K562 (cell line): ENCODE results near the gene CMSS1. TPM values are rescaled to one million over a fixed set of nuclear protein-coding genes. Genes with fewer than 3 reads are reported as not detected.

ENCODE experiments used
- ATAC-seq: fragments of 200-7000 bp; cut with Tn5 transposase; 3 replicates; pipeline ENCODE4 v1.9.1; 2020; ENCODE audit warnings: moderate library complexity
- BruUV-seq: library from RNA; stranded (reverse); fragments of 400-500 nt; replicated peaks from 2 replicates; lab custom pipeline; 2021; lab: Mats Ljungman, UMichigan
- CTCF ChIA-PET: fragments of 300-600 bp; formaldehyde crosslinking; extraction: SDS; loops from one replicate; lab custom pipeline; 2021; ENCODE audit warnings: low intra/inter-chr PET ratio; lab: Yijun Ruan, JAX
- POLR2A ChIA-PET: fragments of 300-600, 350-650 bp; sonication (Branson Sonifier 250); formaldehyde crosslinking; extraction: SDS; loops from one replicate; lab custom pipeline; 2021; ENCODE audit warnings: antibody characterized with exemption, inconsistent platforms; lab: Yijun Ruan, JAX
- DNase-seq, 4 experiments: peaks; one replicate each; pipeline versions ENCODE4 v3.0.0 to v3.0.0-alpha.2; 2011 to 2018; ENCODE audit warnings: low spot score in 3 of 4, mixed read lengths in 3 of 4; ENCODE audit errors: extremely low read depth in 1 of 4
- FAIRE-seq: peaks from 2 replicates; lab custom pipeline; 2011; peaks lifted over from hg19 to GRCh38; lab: Jason Lieb, UNC
- H2AFZ ChIP-seq: 2 replicates; pipeline ENCODE4 v1.6.0; 2011; ENCODE audit warnings: low read depth, low read length, control low read depth, inconsistent platforms
- H3K27ac ChIP-seq: fragments of 200-600 bp; 3 replicates; pipeline ENCODE4 v1.8.0; 2011; ENCODE audit warnings: low read depth, mild to moderate bottlenecking, control low read depth, inconsistent platforms, low read length, moderate library complexity, mixed read lengths; ENCODE audit errors: extremely low read depth
- H3K27me3 ChIP-seq, 2 experiments: fragments of 300-600 bp in 1 of 2; 2 replicates in 1 of 2; 3 replicates in 1 of 2; pipeline versions ENCODE4 v1.6.0 to v1.8.0; 2011; ENCODE audit warnings: inconsistent platforms in 2 of 2, low read length in 2 of 2, mild to moderate bottlenecking in 1 of 2, mixed read lengths in 1 of 2, moderate library complexity in 1 of 2; ENCODE audit not compliant: control insufficient read depth in 2 of 2, insufficient read depth in 2 of 2
- H3K36me3 ChIP-seq: fragments of 300-600 bp; 3 replicates; pipeline ENCODE4 v1.8.0; 2011; ENCODE audit warnings: mild to moderate bottlenecking, low read length, inconsistent platforms; ENCODE audit not compliant: control insufficient read depth, insufficient read depth
- H3K4me1 ChIP-seq, 2 experiments: fragments of 200-600 bp in 1 of 2; replicated peaks in 1 of 2; 2 replicates in 1 of 2; 3 replicates in 1 of 2; pipeline versions ENCODE4 v1.5.1 to v1.8.0; 2011; ENCODE audit warnings: inconsistent platforms in 2 of 2, low read length in 2 of 2, mild to moderate bottlenecking in 1 of 2, mixed read lengths in 1 of 2, moderate library complexity in 1 of 2; ENCODE audit not compliant: control insufficient read depth in 2 of 2, insufficient read depth in 2 of 2
- H3K4me2 ChIP-seq: 2 replicates; pipeline ENCODE4 v1.6.1; 2011; ENCODE audit warnings: low read length, control low read depth, inconsistent platforms, mixed read lengths; ENCODE audit not compliant: insufficient read depth
- H3K4me3 ChIP-seq: fragments of 200-600 bp; sonication (generic), shearing (Covaris generic); 2 replicates; pipeline ENCODE4 v1.5.1; 2016; ENCODE audit warnings: control low read depth, inconsistent platforms
- H3K79me2 ChIP-seq: fragments of 200-600 bp; 3 replicates; pipeline ENCODE4 v1.8.0; 2011; ENCODE audit warnings: low read length, inconsistent platforms; ENCODE audit not compliant: control insufficient read depth, insufficient read depth
- H3K9ac ChIP-seq, 2 experiments: 2 replicates each; pipeline versions ENCODE4 v1.6.0 to v1.6.1; 2011; ENCODE audit warnings: low read depth in 2 of 2, low read length in 2 of 2, control low read depth in 1 of 2, inconsistent platforms in 1 of 2, mild to moderate bottlenecking in 1 of 2, mixed read lengths in 1 of 2; ENCODE audit not compliant: insufficient read depth in 1 of 2
- H3K9me1 ChIP-seq: one replicate; pipeline ENCODE4 v1.6.0; 2011; ENCODE audit warnings: inconsistent platforms, mild to moderate bottlenecking, low read length, moderate library complexity; ENCODE audit not compliant: control insufficient read depth, insufficient read depth
- H3K9me3 ChIP-seq: replicated peaks from 2 replicates; pipeline ENCODE4 v1.5.1; 2011; ENCODE audit warnings: low read depth, low read length, inconsistent platforms; ENCODE audit not compliant: control insufficient read depth, insufficient read depth
- H4K20me1 ChIP-seq: replicated peaks from 2 replicates; pipeline ENCODE4 v1.6.1; 2011; ENCODE audit warnings: low read length, inconsistent platforms, mixed read lengths; ENCODE audit not compliant: control insufficient read depth, insufficient read depth
- ARID1B ChIP-seq: fragments of 450-650 bp; IDR thresholded peaks from 2 replicates; pipeline ENCODE4 v1.6.1; 2016; ENCODE audit warnings: antibody characterized with exemption, mild to moderate bottlenecking, inconsistent platforms
- ELF1 ChIP-seq: fragments of 200-800 bp; sonication (Bioruptor generic); IDR thresholded peaks from 2 replicates; pipeline ENCODE4 v1.6.1; 2016; ENCODE audit warnings: missing genetic modification characterization, missing compliant biosample characterization
- EP300 ChIP-seq: IDR thresholded peaks from 2 replicates; pipeline ENCODE4 v1.6.1; 2012; ENCODE audit warnings: low read length, improper control_type of control experiment
- HBP1 ChIP-seq: fragments of 450-650 bp; formaldehyde crosslinking; IDR thresholded peaks from 2 replicates; pipeline ENCODE4 v1.4.0; 2022; ENCODE audit warnings: missing genetic modification characterization
- KDM1A ChIP-seq, 2 experiments: fragments of 450-650 bp; IDR thresholded peaks; 2 replicates each; pipeline ENCODE4 v1.6.1; 2016; ENCODE audit warnings: mild to moderate bottlenecking in 2 of 2
- MECOM ChIP-seq: fragments of 250-450 bp; sonication (Bioruptor Pico); IDR thresholded peaks from 2 replicates; pipeline ENCODE4 v1.8.0; 2022; ENCODE audit warnings: inconsistent platforms
- PKNOX1 ChIP-seq: fragments of 450-650 bp; IDR thresholded peaks from 2 replicates; pipeline ENCODE4 v1.6.1; 2016
- RUNX1 ChIP-seq: sonication (generic); IDR thresholded peaks from 2 replicates; pipeline ENCODE4 v1.6.1; 2016; ENCODE audit warnings: antibody characterized with exemption, low read depth
- SMAD3 ChIP-seq: fragments of 450-650 bp; formaldehyde crosslinking; conservative IDR thresholded peaks from 2 replicates; pipeline ENCODE4 v1.4.0; 2020; ENCODE audit warnings: mild to moderate bottlenecking
- SOX6 ChIP-seq: fragments of 450-650 bp; IDR thresholded peaks from 2 replicates; pipeline ENCODE4 v1.6.1; 2014; ENCODE audit warnings: mild to moderate bottlenecking
- TCF3 ChIP-seq: sonication (generic); formaldehyde crosslinking; IDR thresholded peaks from 2 replicates; pipeline ENCODE4 v1.4.0; 2020; ENCODE audit warnings: mild to moderate bottlenecking, missing genetic modification reagents
- ZNF324 ChIP-seq: fragments of 250-450 bp; sonication (Bioruptor Pico); IDR thresholded peaks from 2 replicates; pipeline ENCODE4 v1.4.0; 2020; ENCODE audit warnings: mild to moderate bottlenecking
- ZNF407 ChIP-seq: fragments of 450-650 bp; IDR thresholded peaks from 2 replicates; pipeline ENCODE4 v1.6.1; 2016; ENCODE audit warnings: low read depth
- ZNF41 ChIP-seq: fragments of 250-450 bp; sonication (Bioruptor Pico); conservative IDR thresholded peaks from 2 replicates; pipeline ENCODE4 v1.4.0; 2020; ENCODE audit warnings: mild to moderate bottlenecking
- WGBS: fragments of 100-300 bp; shearing (Covaris generic); methylation state at CpG from one replicate; pipeline ENCODE4 v1.1.6; 2016; ENCODE audit warnings: low coverage, mixed read lengths; ENCODE audit not compliant: insufficient coverage; ENCODE audit errors: missing lambda C conversion rate; 5-methylcytosine and 5-hydroxymethylcytosine counted together
- in situ Hi-C: fragments of 300-500 bp; cut with MboI; formaldehyde crosslinking; loops from 4 replicates; pipeline ENCODE4 v1.15.0; 2018; ENCODE audit warnings: inconsistent platforms, mixed read lengths
- intact Hi-C: fragments of 100-400 bp; cut with micrococcal nuclease; formaldehyde crosslinking; loops from 2 replicates; pipeline ENCODE4 v1.14.2; 2022
- polyA plus RNA-seq, 8 experiments: library from polyadenylated mRNA; depleted of rRNA in 4 of 8; stranded (reverse) in 5 of 8; unstranded in 3 of 8; fragments of >200 nt; fragmentation: Nextera tagmentation in 2 of 8; fragmentation: Illumina TruSeq in 1 of 8; extraction: Ambion mirVana in 2 of 8; extraction: Trizol in 1 of 8; gene quantifications; 2 replicates each; pipeline versions ENCODE4 v1.2.1 to v1.2.3, GENCODE V29; 2011 to 2014; ENCODE audit warnings: inconsistent platforms in 1 of 8, missing spikeins in 1 of 8
- total RNA-seq, 7 experiments: library from RNA; depleted of rRNA in 6 of 7; stranded (reverse); fragments of >200 nt in 6 of 7; fragmentation: Illumina TruSeq in 2 of 7; extraction: Trizol in 2 of 7; gene quantifications; 2 replicates each; pipeline versions ENCODE4 v1.2.1 to v1.2.3, GENCODE V29; 2011 to 2021; ENCODE audit warnings: low replicate concordance in 1 of 7

Gene CMSS1
- total and polyA plus RNA-seq, 9 of the 15 experiments (the other 6 are each of a cell fraction or from before 2014, with no cell fraction given) = 46.9 to 109 (median 72.3) TPM

- in situ Hi-C loops = no loop called here
- no peak for FAIRE-seq
- H3K4me2 ChIP-seq = no peak overlapping the region
- peak; percentile 77 for TF ChIP-seq ARID1B
- 0 out of 4 replicates have a peak, but pooled peaks have one; percentile 16 to 28 for TF ChIP-seq KDM1A (IDR thresholded peaks at IDR 0.05)
- no peak for TF ChIP-seq MECOM (CRISPR knock-in tag)
- no peak for TF ChIP-seq HBP1 (CRISPR knock-in tag)
- TF ChIP-seq ZNF407 = no peak
- 0 out of 2 replicates have a peak, but pooled peaks have one; percentile 24 for TF ChIP-seq TCF3 (CRISPR knock-in tag)
- no peak for TF ChIP-seq SMAD3 (CRISPR knock-in tag)
- TF ChIP-seq SOX6 = peak; percentile 62; the same call in 1 of the 2 replicates
- TF ChIP-seq ZNF324 (CRISPR knock-in tag) = no peak
- peak; percentile 56 for TF ChIP-seq EP300
- TF ChIP-seq PKNOX1 = 0 out of 2 replicates have a peak, but pooled peaks have one; percentile 26
- TF ChIP-seq RUNX1 = no peak
- no peak for TF ChIP-seq ELF1 (tag)
- TF ChIP-seq ZNF41 (CRISPR knock-in tag) = no peak
Measured at GRCh38 chr3:100029689-100030088, 212.0 kb downstream of the CMSS1 start.

More at GRCh38 chr3:100029689-100030088, 212.0 kb downstream of the CMSS1 start:
- Histone ChIP-seq H3K4me1 (peaks cover 0 to 29% of the 10 kb centered on the region in 2 experiments; a peak in 2 of 5 replicates), H3K27me3 (no peaks in the 10 kb centered on the region), H2AFZ (no peak overlapping the region), H3K4me3 (no peak overlapping the region), H3K27ac (no peak overlapping the region), H3K9me1 (no peaks in the 10 kb centered on the region), H3K36me3 (no peaks in the 10 kb centered on the region), H3K9me3 (no peaks in the 10 kb centered on the region), H4K20me1 (peaks cover 4% of the 10 kb centered on the region; the same call in 1 of the 2 replicates), H3K9ac (no peak overlapping the region), H3K79me2 (no peaks in the 10 kb centered on the region)
- intact Hi-C loops = no loop called here
- CTCF ChIA-PET = no interaction called here
- POLR2A ChIA-PET = interaction anchor here (0.8 to 1.4 kb wide), 4 partner anchors 13 to 23 kb away, joined by 3 to 6 read pairs (median 4); no protein-coding TSS in a partner anchor
- ATAC-seq (peak; percentile 44; the same call in 1 of the 3 replicates), DNase-seq (peak in 3 of 4 experiments; percentile 8 to 24 (median 23))
- no TSS peak for BruUV-seq
- 3% methylated on average over 2 of the region's 2 CpGs for WGBS
